NCI-H1092 treated with DMSO at 0.1 percent for 48 hours (cell line): ENCODE results near the gene TMEM132C.
A peak's percentile ranks its signal among the peaks of the same experiment; 100 is the strongest.

Source experiments
- DNase-seq: peaks from one replicate; lab custom pipeline; 2025; lab: John Stamatoyannopoulos, UW

The TMEM132C gene

DNA sequence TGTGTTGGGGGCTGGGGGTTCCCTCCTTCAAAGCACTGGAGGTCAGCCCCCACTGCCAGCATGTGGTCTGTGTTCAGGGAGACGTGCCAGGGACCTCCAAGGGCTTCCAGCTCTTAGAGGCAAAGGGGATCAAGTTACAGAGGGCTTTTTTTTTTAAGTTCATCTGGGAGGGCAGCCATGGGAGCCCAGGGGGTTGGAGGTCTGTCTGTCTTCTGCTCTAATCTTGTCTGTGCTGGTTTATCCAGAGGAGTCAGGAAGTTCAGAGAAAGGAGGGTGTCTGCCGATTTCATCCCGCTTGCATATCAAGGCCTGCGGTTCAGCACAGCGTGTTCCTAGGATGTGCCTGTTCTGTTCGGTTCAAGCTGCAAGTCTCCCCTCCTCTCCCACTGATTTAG is 72.2 kb downstream of the TMEM132C start:
- peak; percentile 61 for DNase-seq

GRCh38 chr12:128339631-128340030 is 72.7 kb downstream of the TMEM132C start:
- DNase-seq, result peak; percentile 42

DNA sequence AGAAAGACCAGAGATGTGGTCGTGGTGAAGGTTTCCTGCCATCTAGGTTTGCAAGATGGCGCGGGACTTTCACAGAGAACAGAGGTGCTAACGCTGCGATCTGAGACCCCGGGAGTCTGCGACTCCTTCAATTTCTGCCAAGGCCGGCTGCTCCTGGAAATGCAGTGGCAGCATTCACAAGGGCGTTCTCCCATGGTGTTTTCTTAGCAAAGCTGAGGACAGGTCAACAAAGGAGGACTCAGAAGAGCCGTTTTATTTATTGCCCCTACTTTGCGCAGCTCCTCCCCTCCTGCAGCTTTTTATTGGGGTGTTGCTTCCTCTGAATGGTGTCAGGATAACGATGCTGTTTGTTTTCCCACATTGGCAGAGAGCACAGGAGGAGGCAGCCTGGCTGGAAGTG is 86.3 kb downstream of the TMEM132C start:
- DNase-seq, result no peak

GRCh38 chr12:128356547-128356946 is 89.6 kb downstream of the TMEM132C start:
- no peak for DNase-seq

GRCh38 chr12:128361400-128361995 is 94.5 kb downstream of the TMEM132C start:
- DNase-seq, result no peak

- DNase-seq, result no peak
These were observed 98.1 kb downstream of the TMEM132C start for GRCh38 chr12:128365032-128365431.

GRCh38 chr12:128365651-128366231 is 98.8 kb downstream of the TMEM132C start:
- peak; percentile 26 for DNase-seq

GRCh38 chr12:128367961-128368360 is 101.0 kb downstream of the TMEM132C start:
- no peak for DNase-seq

- no peak for DNase-seq
These were observed 114.6 kb downstream of the TMEM132C start for GRCh38 chr12:128381541-128381940.

DNA sequence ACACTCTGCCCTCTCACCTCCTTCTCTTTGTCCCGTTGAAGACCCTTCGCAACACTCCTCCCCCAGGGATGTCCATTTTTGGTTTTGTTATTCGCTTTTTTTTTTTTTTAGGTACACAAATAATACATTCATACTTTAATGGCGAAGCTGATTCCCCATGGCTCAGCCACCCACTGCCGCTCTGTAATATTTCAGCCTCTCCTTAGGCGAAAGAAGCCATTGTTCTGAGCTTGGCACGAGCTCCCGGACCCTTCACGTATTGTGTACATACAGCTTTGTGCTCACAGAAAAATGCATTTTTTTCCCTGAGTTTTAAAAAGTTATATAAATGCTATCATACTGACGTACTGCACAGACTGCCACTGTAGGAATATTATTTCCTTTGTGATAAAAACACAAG is 115.0 kb downstream of the TMEM132C start:
- DNase-seq, result peak; percentile 25

DNA sequence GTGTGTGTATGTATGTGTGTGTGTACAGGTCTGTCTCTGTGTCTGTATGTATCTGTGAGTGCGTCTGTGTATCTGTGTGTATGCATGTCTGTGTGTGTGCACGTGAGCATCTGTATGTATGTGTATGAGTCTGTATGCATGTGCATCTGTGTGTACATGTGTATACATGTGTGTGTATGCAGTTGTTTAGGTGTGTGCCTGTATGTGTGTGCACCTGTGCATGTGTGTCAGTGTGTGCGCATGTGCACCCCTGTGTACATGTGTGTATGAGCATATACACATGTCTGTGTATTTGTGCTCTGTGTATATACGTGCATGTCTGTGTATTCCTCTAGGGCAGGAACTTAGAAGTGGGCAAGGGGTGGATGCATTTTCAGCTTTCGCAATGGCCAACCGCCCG is 116.0 kb downstream of the TMEM132C start:
- no peak for DNase-seq

DNA sequence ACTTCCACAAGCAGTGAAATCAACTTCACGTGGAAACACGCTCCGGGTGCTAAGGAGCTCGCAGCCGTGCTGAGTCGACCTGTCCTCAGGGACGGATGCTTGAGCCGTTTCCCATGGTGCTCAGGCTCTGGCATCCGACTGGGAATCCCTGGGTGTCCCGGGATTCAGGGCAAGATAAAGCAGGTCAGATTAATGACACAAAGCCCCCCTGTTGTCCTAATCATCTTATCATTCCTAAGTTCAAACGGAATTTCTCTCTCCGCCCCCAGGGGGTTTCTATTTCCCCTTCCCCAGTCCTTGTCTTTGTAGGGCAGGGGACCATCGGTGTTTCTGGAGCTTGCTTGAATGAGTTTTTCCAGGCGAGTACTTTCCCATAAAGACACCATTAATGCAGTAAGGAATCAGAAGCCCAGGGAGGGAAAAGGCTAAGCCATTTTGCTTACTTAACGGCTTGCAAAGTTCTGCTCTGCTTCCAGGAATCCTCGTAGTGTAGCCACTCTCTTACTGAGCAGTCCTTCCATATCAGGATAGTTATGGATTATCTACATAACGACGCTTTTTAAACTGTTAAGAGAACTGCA is 116.5 kb downstream of the TMEM132C start:
- DNase-seq, result no peak

GRCh38 chr12:128385736-128386135 is 118.8 kb downstream of the TMEM132C start:
- DNase-seq, result no peak

DNA sequence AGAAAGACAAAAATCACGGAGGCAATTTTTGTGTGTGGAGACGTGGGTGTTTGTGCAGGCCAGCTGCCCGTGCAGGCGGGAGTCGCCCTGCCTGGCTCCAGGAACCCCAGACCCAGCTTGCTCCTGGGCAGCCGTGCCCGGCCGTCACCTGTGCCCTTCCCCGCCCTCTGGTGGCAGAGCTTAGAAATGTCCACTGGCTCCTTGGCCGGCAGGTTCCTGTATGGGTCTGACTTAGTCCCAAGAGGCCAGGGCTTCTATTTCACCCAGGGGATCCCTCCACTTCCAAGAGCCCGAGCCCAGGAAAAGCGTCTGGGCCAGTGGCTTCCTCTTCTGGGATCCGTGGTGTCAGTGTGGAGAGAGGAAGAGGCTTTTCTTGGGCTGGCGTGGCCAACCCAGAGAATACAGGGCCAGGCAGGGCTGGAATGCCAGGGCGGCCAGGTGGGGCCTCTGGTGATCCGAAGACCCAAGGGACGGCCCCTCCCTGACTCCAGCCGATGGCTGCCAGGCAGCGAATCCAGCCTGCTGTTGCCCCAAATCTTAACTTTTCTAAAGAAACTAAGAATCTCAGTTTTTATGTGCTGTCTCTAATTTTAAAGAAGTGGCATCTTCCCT is 120.9 kb downstream of the TMEM132C start:
- DNase-seq, result peak; percentile 58

GRCh38 chr12:128388461-128389000 is 121.6 kb downstream of the TMEM132C start:
- DNase-seq, result peak; percentile 47

- no peak for DNase-seq
These were observed 126.4 kb downstream of the TMEM132C start for GRCh38 chr12:128393346-128393745.

DNA sequence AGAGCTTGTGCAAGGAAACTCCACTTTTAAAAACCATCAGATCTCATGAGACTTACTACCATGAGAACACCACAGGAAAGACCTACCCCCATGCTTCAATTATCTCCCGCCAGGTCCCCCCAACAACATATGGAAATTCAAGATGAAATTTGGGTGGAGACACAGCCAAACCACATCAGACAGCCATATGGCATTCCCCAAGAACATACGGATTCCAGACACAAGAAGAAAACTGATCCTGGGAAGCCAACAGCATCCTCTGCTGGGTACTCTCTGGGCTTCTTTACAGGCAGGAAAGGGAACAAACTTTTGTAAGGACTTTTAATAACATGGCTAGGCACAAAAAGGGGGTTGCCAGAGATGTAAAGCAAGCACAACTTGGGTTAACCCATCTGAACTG is 127.2 kb downstream of the TMEM132C start:
- no peak for DNase-seq

DNA sequence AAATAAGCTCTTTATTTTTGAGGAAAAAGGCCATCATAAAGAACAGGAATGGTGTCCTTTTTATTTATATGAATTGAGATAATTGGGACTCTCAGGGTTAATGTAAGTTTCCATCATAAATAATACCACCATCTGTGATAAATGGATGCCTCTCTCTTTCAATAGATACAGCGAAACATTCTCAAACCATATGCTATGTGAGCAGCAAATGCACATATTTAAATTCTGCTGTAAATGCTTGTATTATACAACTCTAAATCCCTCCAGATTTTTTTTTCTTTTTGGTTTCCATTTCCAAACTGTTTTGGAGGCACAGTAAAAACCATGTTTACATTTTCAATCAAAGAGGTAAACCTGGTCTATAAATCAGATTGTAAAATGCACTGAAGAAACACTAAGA is 132.3 kb downstream of the TMEM132C start:
- peak; percentile 31 for DNase-seq

DNA sequence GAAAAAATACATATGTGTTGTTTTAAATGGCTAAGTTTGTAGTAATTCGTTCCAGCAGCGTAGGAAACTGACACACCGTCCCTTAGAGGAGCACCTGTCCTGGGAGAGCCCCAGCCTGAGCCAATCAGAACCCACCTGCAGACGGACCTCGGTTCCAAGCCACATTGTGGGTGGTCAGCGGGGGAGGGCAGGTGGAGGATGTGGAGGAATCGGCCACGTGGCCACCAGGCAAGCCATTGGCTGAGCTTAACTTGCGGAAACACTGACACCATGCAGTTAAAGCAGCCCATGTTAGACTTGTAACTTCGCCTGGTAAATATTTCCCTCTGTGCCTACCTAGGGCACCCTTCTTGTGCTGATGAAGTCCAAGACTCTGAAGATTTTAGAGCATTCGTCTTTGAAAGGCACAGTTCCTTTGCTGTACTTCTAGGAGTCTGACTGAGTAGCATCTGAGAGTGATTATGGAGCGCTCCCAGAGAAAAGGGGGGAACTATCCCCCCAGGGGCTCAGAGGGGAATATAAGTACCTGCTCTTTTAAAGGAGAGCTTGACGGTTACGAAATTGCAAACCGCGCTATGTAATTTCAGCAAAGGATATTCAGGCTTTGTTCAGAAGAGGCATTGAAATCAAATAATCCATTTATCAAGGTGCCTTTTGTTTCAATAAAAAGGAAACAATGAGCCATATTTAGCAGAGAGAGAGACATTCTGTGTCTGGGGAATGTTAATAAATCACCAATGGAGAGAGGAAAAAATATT is 135.7 kb downstream of the TMEM132C start:
- no peak for DNase-seq

- no peak for DNase-seq
These were observed 141.7 kb downstream of the TMEM132C start for GRCh38 chr12:128408669-128409068.

DNA sequence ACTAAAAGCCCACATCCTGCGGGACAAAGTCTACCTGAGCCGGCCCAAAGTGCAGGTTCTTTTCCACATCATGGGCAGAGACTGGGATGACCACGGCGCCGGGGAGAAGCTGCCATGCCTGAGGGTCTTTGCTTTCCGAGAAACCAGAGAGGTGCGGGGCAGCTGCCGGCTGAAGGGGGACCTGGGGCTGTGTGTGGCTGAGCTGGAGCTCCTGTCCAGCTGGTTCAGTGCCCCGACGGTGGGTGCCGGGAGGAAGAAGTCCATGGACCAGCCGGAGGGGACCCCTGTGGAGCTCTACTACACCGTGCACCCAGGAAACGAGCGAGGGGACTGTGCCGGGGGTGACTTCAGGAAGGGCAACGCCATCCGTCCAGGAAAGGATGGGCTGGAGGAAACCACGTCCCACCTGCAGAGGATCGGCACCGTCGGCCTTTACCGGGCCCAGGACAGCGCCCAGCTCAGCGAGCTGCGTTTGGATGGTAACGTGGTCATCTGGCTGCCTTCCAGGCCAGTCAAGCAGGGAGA is 148.1 kb downstream of the TMEM132C start:
- DNase-seq, result no peak

DNA sequence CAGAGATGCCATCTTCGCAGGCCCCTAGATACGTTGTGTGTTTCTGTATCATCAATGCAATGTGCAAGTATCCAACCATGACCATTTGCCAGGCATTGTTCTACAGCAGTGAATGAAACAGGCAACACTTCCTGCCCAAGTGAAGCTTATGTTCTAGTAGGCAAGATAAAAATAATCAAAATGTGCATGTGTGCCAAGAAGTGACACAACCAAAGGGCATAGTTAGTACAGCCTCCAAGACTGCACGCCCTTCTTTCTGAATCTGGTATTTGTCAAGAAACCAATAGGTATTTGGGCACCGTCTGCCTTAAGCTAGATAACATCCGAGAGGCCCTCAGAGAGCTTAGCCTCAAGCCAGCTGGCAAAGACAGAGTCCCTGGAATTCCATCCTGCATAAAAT is 152.0 kb downstream of the TMEM132C start:
- DNase-seq, result no peak
